ENCODE measurements around the gene FOXA1. TPM values are rescaled to one million over a fixed set of nuclear protein-coding genes. Genes with fewer than 3 reads are reported as not detected.

Gene FOXA1
- total RNA-seq, 1 experiment from 2014 or later = 8.7 TPM

- H3K4me1 ChIP-seq (ENCODE audit: control insufficient read depth, insufficient read depth, low read length) = no peaks in the 10 kb centered on the region
- peaks cover 10% of the 10 kb centered on the region; the same call in 1 of the 2 replicates for H3K9me3 ChIP-seq (ENCODE audit: control insufficient read depth, insufficient read depth, low read depth, low read length)
- ChIA-PET CTCF (no interaction called here), POLR2A (no interaction called here)
- intact Hi-C loops (cut with micrococcal nuclease; ENCODE audit: unreplicated experiment) = no loop called here
- H3K27ac ChIP-seq (ENCODE audit: low read length) = no peak overlapping the region
- no TSS peak for BruUV-seq (replicated peaks)
- TF ChIP-seq TCF7L2 (IDR thresholded peaks at IDR 0.05; ENCODE audit: low read depth, low read length) (no peak), POLR2AphosphoS5 (IDR thresholded peaks at IDR 0.05; ENCODE audit: low read depth, low read length) (no peak)
- in situ Hi-C loops (cut with HindIII; ENCODE audit: low pct_unique_long_range_greater_than_20kb, low sequenced_read_pairs) = no loop called here
- H3K36me3 ChIP-seq (ENCODE audit: control insufficient read depth, insufficient read depth, low read length) = no peaks in the 10 kb centered on the region
- no peak overlapping the region for H3K4me3 ChIP-seq (ENCODE audit: low read depth in 2 of 2, low read length in 2 of 2)
- H3K27me3 ChIP-seq (ENCODE audit: control insufficient read depth, insufficient read depth, low read length) = no peaks in the 10 kb centered on the region
- DNase-seq (ENCODE audit: low read depth, low spot score) (no peak), ATAC-seq (no peak)
Measured at GRCh38 chr14:37617864-37618365, 22.9 kb upstream of the FOXA1 start.

- Histone ChIP-seq H3K27ac (ENCODE audit: low read length) (no peak overlapping the region), H3K4me1 (ENCODE audit: control insufficient read depth, insufficient read depth, low read length) (no peaks in the 10 kb centered on the region), H3K27me3 (ENCODE audit: control insufficient read depth, insufficient read depth, low read length) (no peaks in the 10 kb centered on the region), H3K36me3 (ENCODE audit: control insufficient read depth, insufficient read depth, low read length) (no peaks in the 10 kb centered on the region), H3K4me3 (ENCODE audit: low read depth in 2 of 2, low read length in 2 of 2) (no peak overlapping the region), H3K9me3 (ENCODE audit: control insufficient read depth, insufficient read depth, low read depth, low read length) (peaks cover 10% of the 10 kb centered on the region; the same call in 1 of the 2 replicates)
- ATAC-seq (no peak), DNase-seq (ENCODE audit: low read depth, low spot score) (no peak)
- no peak for TF ChIP-seq REST (IDR thresholded peaks at IDR 0.05; ENCODE audit: insufficient read depth in 1 of 2, low read depth in 2 of 2, low read length in 1 of 2)
- no peak for TF ChIP-seq SIN3A (IDR thresholded peaks at IDR 0.05; ENCODE audit: borderline replicate concordance, insufficient read depth, low read depth, low read length)
- no peak for TF ChIP-seq POLR2AphosphoS5 (IDR thresholded peaks at IDR 0.05; ENCODE audit: low read depth, low read length)
- TF ChIP-seq TCF7L2 (IDR thresholded peaks at IDR 0.05; ENCODE audit: low read depth, low read length) = no peak
- TF ChIP-seq CTCF (IDR thresholded peaks at IDR 0.05) = no peak
- CTCF ChIA-PET = no interaction called here
- in situ Hi-C loops (cut with HindIII; ENCODE audit: low pct_unique_long_range_greater_than_20kb, low sequenced_read_pairs) = no loop called here
- BruUV-seq (replicated peaks) = no TSS peak
- intact Hi-C loops (cut with micrococcal nuclease; ENCODE audit: unreplicated experiment) = no loop called here
- POLR2A ChIA-PET = no interaction called here
Measured at GRCh38 chr14:37616853-37617252, 21.8 kb upstream of the FOXA1 start.

- Histone ChIP-seq H3K27me3 (ENCODE audit: control insufficient read depth, insufficient read depth, low read length) (no peaks in the 10 kb centered on the region), H3K27ac (ENCODE audit: low read length) (no peak overlapping the region), H3K4me3 (ENCODE audit: low read depth in 2 of 2, low read length in 2 of 2) (no peak overlapping the region), H3K9me3 (ENCODE audit: control insufficient read depth, insufficient read depth, low read depth, low read length) (peaks cover 10% of the 10 kb centered on the region; the same call in 1 of the 2 replicates), H3K4me1 (ENCODE audit: control insufficient read depth, insufficient read depth, low read length) (no peaks in the 10 kb centered on the region), H3K36me3 (ENCODE audit: control insufficient read depth, insufficient read depth, low read length) (no peaks in the 10 kb centered on the region)
- ATAC-seq = no peak
- no TSS peak for BruUV-seq (replicated peaks)
- TF ChIP-seq TCF7L2 (IDR thresholded peaks at IDR 0.05; ENCODE audit: low read depth, low read length) = no peak
- no peak for TF ChIP-seq CTCF (IDR thresholded peaks at IDR 0.05)
- TF ChIP-seq REST (IDR thresholded peaks at IDR 0.05; ENCODE audit: insufficient read depth in 1 of 2, low read depth in 2 of 2, low read length in 1 of 2) = no peak
- no peak for TF ChIP-seq POLR2AphosphoS5 (IDR thresholded peaks at IDR 0.05; ENCODE audit: low read depth, low read length)
- no peak for TF ChIP-seq SIN3A (IDR thresholded peaks at IDR 0.05; ENCODE audit: borderline replicate concordance, insufficient read depth, low read depth, low read length)
- intact Hi-C loops (cut with micrococcal nuclease; ENCODE audit: unreplicated experiment) (no loop called here), in situ Hi-C loops (cut with HindIII; ENCODE audit: low pct_unique_long_range_greater_than_20kb, low sequenced_read_pairs) (no loop called here)
- no peak for DNase-seq (ENCODE audit: low read depth, low spot score)
- ChIA-PET POLR2A (no interaction called here), CTCF (no interaction called here)
Measured at GRCh38 chr14:37615582-37616289, 20.7 kb upstream of the FOXA1 start.
